GM21737 (cell line): ENCODE results near the gene BRSK2.

Experiments
- ATAC-seq: cut with Tn5 transposase; IDR thresholded peaks from one replicate; pipeline ENCODE4 v1.9.1; 2021; ENCODE audit warnings: mild to moderate bottlenecking, moderate library complexity; ENCODE audit not compliant: unreplicated experiment

The BRSK2 gene

GRCh38 chr11:1394936-1395772 is 5.4 kb downstream of the BRSK2 start:
- ATAC-seq, result no peak

DNA sequence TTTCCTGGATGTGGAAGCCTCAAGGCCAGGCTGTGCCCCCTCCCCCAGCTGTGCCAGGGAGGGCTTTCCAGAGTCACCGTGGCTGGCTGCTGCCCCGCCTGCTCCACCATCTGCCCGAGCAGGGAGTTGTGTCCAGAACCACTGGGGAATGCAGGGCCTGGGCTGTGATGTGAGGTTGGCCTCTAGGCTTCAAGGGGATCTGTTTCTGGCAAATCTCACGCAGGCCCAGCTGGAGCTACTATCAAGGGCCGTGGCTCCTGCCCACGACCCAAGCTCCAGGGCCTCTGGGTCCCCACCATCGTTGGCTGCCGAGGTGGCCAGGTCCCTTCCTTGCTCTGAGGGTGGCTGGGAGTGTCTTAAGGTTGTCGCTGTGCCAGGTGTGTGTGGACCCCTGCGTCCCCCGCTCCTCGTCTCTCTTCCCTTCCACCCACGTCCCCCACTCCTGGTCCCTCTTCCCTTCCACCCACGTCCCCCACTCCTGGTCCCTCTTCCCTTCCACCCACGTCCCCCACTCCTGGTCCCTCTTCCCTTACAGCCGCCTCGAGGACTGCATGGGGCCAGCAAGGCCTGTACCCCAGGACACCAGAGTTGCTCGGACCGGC is 6.1 kb downstream of the BRSK2 start:
- no peak for ATAC-seq

- ATAC-seq, result no peak
These were observed 6.7 kb downstream of the BRSK2 start for GRCh38 chr11:1396375-1396841.

DNA sequence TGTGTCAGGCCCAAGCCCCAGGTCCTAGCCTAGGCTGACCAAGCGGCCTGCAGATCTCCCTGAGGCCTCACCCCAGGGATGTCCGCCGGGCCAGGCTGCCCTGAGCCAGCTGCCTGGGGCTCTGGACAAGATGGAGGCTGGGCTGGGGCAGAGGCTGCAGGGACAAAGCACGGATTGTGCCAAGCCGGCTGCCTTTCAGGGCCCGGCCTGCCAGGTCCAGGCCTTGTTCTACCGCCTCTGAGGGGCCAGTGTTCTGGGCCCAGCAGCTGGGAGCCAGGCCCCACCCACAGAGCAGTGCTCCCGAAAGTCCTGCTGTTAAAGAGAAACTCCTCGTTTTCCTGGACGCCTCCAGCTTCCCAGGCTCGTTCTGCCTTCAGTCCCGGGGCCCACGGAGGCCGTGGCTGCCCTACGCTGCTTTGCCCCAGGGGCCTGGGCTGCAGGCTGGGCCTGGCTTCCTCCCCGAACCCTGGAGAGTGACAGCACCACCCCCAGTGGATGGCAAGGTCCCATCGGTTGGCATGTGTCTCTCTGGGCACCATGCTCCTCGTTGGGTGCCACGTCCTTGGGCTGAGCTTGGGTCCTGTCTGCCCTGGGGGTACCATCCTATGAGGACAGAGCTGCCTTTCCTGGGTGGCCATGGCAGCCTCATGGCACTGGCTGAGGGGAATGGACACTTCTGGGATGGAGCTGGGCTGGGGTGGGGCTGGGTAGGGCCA is 7.6 kb downstream of the BRSK2 start:
- no peak for ATAC-seq

DNA sequence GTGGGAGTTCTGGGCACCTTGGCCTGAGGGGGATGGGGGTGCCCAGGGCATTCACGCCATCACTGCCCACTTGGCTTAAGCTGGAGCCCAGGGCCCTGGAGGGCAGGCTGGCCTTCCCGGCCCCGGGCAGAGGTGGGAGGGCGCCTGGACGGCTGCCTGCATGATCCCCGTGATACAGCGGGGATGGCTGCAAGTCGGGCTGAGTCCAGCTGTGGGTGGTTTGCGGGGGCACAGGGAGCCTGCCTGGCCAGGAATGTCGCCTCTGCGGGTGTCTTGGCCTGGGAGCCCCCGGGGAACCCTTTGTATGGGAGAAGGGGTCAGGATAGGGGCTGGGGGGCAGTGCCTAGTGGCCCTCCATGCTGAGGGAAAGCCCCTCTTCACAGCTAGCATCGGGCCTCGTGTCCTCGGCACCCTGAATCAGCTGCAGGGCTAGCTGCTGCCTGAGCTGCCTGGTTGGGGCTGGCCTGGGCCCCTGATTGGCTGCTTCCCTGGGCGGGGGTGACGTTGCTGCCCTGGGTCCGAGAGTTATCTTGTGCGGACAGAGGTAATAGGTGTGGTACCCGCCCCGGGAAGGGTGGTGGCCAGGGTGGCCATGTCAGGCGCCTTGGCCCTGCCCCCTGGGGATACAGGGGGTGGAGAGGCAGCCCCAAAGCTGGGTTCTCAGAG is 8.3 kb downstream of the BRSK2 start:
- ATAC-seq, result no peak

- ATAC-seq, result no peak
These were observed 8.9 kb downstream of the BRSK2 start for GRCh38 chr11:1398528-1399235.

DNA sequence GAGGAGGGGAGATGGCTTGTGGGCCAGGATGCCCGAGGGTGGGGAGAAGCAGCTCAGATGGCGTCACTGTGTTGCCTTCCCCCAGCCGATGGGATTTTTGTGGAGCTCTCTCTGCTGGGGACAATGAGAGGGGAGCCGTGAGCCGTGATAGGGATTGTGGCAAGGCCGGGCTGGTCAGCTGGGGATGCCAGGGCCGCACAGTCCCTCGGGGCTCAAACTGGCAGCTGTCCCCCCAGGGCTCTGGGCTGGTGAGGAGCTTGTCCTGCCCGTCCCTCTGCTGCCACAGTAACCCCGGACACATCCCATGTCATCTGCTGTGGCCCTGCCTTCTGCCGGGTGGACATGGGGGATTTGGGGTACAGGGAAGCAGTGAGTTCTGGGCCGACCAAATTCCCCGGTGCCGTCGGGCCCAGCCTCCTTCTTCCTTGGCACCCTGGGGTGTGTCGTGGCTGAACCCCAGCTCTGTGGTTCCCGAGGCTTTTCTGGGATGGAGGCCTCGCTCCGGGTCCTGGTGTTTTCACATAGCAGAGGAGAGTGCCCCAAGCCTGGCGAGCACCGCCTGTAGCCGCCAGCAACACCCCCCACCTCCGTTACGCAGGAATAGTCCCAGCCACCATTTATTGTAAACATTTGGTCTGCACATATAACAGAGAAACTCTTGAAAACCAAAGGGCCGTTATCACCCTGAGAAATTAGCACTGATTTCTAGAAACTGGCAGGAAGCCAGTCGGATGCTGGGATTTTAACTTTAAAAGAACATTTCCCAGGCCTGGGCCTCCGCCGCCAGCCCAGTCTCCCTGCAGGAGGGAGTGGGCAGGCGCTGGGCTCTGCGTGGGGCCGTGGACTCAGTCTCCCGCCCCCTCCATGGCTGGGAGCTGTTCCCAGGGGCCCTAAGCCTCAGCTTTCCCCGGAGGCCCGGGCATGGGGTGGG is 9.9 kb downstream of the BRSK2 start:
- no peak for ATAC-seq

- ATAC-seq, result no peak
These were observed 10.8 kb downstream of the BRSK2 start for GRCh38 chr11:1400317-1401170.

GRCh38 chr11:1401171-1401445 is 11.4 kb downstream of the BRSK2 start:
- ATAC-seq, result no peak

- ATAC-seq, result no peak
These were observed 12.0 kb downstream of the BRSK2 start for GRCh38 chr11:1401656-1402221.

DNA sequence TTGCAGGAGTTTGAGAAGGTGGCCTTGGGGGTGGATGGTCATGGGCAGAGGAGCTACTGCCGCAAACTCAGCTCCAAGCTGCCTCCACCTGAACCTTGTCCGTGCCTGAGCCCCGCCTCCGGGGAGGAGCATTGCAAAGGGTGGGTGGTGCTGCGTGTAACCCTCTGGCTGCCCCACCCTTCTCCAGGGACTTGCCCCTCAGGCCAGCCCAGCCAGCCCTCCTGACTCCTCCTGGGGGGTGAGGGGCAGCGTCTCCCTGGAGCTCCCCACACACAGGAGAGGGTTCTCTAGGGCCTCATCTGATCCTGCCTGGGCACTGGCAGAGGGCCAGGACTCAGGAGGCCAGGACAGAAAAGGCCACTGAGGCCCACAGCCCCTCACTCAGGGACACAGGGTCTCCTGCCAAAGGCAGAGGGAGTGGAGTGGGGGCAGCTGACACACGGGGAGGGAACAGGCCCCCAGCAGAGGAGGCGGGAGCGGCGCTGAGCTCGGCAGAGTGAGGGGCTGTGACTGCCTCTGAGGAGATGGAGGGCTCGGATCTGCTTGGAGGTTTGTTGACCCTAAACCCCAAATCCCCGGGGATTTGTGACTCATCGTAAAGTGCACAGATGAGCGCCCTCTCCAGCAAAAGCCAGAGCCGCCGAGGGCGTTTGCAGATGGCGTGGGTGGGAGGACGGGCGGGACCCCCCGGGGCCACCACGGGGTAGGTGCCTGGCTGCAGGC is 12.8 kb downstream of the BRSK2 start:
- no peak for ATAC-seq

GRCh38 chr11:1403078-1403620 is 13.4 kb downstream of the BRSK2 start:
- ATAC-seq, result no peak

DNA sequence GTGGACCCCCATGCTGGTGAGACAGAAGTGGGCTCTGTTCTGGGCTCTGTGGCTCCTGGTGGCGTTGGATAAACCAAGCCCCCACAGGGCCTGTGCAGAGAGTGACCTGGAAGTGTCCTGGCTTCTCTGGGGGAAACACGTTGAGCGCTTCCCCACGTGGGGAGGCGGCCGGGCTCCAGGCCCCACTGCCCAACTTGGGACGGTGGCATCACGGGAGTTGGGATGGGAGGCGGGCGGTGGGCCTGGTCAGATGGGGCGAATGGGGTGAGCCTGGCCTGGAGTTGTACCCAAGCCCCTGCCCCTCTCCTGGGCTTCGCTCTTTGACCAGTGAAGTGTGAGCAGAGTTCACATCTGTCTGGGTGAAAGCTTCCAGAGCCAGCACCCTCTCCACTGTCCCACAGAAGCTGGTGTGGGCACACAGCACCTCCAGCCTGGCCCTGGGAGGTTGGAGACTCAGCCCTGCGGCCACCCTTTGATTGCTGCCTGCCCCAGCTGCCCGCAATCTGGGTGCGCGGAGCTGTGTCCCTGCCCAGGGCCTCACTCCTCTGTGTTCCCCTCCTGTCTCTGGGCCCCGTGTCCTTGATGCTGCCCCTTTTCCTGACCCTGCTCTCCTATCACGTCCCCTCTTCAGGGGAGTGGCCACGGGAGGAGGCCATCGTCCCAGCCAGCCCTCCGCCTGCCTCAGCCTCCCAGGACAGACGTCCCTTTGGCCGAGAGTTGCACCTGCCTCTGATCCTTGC is 14.2 kb downstream of the BRSK2 start:
- ATAC-seq, result no peak

GRCh38 chr11:1404461-1405185 is 14.9 kb downstream of the BRSK2 start:
- no peak for ATAC-seq

GRCh38 chr11:1405186-1406020 is 15.7 kb downstream of the BRSK2 start:
- ATAC-seq, result no peak
